HG03520 (cell line): Measurements from ENCODE around the gene CAPN5.
"Not testable (repeated sequence)": the region's sequence is repeated elsewhere in the genome, so short reads cannot be mapped to it uniquely, and the experiment has no call there.

Source experiments
- ATAC-seq: cut with Tn5 transposase; IDR thresholded peaks from one replicate; pipeline ENCODE4 v1.9.1; 2021; ENCODE audit warnings: mild to moderate bottlenecking, moderate library complexity; ENCODE audit not compliant: unreplicated experiment

Gene CAPN5

DNA sequence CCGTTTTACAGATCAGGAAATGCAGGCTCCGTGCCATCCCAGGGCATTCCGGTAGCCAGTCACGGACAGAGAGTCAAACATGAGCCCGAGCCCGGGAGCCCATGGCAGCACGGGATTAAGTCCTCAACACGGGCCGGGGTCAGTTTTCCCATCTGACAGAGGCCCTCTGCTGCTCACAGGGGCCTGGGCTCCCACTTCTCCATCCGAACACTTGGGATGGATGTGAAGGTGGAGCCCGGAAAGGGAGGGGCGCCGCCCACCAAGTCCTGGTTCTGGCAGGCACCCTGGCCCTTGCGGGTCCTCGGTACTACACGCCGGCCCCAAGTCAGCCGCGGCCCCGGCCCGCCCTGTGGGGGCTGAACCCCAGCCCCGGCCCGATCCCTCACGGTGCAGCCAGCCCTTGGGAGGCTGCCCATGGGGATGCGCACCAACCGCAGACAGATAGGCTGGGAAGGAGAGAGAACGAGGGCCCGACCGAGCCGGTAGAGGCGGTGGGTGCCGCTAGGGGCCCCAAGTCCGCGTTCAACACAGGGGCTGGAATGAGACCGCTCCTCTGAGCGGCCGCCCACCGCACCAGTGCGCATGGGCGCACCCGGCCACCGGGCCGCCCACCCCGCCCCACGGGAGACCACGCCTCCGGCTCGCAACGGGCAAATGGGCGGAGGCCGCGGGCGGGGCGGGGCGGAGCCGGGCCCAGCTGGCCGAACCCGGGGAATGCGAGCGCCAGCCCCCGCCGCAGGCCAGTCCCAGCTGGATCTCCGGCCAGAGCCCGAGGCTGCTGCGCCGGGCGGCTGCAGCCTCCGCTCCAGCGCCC, at the start of gene CAPN5:
Gene CAPN5 (plus strand): TSS at position 743 of the 814 bp plus-strand sequence. CDS start 17,916 bp downstream, outside the sequence.
- ATAC-seq: peak; percentile 90

DNA sequence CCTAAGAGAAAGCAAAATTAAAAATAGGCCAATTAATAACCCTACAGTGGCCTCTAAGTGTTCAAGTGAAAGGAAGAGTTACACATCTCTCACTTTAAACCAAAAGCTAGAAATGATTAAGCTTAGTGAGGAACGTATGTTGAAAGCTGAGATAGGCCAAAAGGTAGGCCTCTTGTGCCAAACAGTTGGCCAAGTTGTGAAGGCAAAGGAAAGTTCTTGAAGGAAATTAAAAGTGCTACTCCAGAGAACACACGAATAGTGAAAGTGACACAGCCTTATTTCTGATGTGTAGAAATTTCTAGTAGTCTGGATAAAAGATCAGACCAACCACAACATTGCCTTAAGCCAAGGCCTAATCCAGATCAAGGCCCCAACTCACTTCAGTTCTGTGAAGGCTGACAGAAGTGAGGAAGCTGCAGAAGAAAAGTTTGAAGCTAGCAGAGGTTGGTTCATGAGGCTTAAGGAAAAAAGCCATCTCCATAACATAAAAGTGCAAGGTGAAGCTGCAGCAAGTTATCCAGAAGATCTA, 48.3 kb upstream of the CAPN5 start:
- ATAC-seq: not testable (repeated sequence)

DNA sequence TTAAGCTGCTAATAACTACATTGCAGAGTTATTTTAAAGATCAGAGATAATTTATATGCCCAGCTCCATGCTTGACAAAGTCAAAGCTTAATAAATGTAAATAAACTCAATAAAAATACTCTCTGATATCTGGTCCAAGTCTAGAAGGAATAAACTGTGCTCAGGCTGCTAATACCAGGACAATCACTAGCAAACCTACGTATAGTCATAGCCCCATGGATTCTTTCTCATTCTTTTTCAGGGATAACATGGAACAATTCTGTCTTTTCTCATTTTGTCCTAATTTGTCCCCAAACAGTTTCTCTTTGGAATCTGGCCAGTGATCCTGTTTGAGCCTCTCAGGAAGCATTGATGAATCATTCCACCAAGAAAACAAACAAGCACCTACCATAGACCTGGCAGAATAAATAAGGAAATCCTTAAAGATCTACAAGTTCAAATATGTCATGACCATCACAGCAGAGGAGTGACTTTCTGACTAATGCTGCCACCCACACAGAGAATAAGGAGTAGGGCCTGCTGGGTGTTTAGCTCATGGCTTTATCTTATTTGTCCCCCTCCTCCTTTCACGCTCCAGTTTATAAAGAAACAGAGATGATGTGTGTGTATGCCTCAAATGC, 46.7 kb upstream of the CAPN5 start:
- ATAC-seq: no peak

- no peak for ATAC-seq
These were observed 46.0 kb upstream of the CAPN5 start for GRCh38 chr11:77020734-77021133.

DNA sequence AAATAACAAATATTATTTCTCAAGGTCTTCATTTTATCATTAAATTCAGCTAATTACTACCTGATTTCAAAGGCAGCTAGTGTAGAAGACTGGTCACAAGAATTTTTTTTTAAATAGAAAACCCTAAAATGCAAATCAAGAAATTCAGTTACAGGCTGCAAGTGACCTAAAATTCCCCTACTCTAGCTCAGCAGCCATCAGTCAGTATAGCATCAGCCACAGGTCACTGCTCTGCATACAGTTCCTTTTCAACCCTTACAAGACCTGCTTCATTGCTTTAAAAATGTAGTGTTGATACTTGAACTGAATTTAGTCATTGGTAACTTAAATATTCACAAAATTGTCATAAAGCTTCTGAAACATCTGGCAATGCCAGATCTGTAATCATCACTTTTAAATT, 42.0 kb upstream of the CAPN5 start:
- no peak for ATAC-seq

- ATAC-seq: no peak
These were observed 40.5 kb upstream of the CAPN5 start for GRCh38 chr11:77026221-77026620.

DNA sequence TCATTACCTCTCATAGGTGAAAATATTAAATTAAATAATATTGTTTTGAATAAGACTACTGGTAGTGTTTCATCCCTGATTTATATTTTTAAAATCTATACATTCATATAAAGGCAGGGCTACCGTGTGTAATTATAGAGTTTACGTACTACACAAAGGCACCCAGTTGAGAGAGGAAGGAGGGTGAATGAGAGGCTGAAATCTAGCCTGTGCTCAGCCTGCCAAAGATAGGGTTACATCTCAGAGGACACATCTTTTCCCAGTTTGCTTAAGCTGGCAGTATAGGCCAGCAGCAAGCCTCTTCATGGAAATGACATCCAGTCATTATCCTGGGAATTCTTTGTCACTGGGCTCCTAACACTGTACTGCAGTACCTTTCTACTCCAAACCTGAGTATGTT, 40.0 kb upstream of the CAPN5 start:
- no peak for ATAC-seq

- no peak for ATAC-seq
These were observed 39.5 kb upstream of the CAPN5 start for GRCh38 chr11:77027275-77027674.

- ATAC-seq: no peak
These were observed 36.9 kb upstream of the CAPN5 start for GRCh38 chr11:77029829-77030228.

DNA sequence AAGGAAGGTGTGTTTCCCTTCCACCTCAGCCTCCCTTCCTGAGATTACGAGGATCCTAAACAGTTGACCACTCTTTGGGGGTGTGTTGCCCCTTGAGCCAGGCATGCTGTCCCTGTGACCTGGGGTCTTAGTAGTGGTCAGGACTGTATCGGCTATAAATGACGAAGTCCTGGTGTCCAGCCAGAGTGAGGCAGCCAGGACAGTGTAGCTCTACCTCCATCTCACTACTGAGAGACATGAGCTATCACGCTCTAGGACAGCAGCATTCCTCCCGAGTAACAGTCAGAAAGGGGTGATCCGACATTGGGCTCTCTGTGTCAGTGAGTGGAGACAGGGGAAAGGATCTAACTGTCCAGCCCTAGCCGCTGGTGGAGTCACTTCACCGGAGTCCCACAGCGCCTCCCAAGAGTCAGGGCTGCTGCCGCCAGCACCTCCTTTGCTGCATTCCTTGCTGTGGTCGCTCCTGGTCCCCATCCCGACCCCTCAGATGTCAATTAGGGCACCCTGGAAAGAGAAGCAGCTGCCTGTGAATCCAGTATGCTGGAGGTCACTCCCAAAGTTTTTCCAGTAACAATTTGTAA, 35.8 kb upstream of the CAPN5 start:
- no peak for ATAC-seq

- ATAC-seq: no peak
These were observed 35.2 kb upstream of the CAPN5 start for GRCh38 chr11:77031599-77031998.

GRCh38 chr11:77035039-77035438, 31.7 kb upstream of the CAPN5 start:
- ATAC-seq: no peak

GRCh38 chr11:77035580-77035979, 31.2 kb upstream of the CAPN5 start:
- no peak for ATAC-seq

DNA sequence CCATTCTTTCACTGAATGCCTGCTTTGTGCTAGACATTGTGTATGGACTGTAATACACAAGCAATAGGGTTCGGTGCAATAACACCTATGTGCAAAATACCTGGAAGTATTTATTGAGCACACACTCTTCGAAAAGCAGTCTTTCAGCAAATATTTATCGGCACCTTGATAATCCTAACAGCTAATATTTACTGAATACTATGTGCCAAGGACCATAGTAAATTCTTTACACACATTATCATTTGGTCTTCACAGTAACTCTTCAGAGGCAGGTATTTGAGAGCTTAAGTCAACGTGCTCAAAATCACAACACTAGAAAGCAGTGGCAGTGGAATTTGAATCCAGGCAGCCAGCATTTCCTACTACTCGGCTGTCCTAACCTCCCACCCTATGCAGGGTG, 30.4 kb upstream of the CAPN5 start:
- ATAC-seq: no peak

GRCh38 chr11:77037057-77037456, 29.7 kb upstream of the CAPN5 start:
- no peak for ATAC-seq

- no peak for ATAC-seq
These were observed 28.5 kb upstream of the CAPN5 start for GRCh38 chr11:77038029-77038824.

DNA sequence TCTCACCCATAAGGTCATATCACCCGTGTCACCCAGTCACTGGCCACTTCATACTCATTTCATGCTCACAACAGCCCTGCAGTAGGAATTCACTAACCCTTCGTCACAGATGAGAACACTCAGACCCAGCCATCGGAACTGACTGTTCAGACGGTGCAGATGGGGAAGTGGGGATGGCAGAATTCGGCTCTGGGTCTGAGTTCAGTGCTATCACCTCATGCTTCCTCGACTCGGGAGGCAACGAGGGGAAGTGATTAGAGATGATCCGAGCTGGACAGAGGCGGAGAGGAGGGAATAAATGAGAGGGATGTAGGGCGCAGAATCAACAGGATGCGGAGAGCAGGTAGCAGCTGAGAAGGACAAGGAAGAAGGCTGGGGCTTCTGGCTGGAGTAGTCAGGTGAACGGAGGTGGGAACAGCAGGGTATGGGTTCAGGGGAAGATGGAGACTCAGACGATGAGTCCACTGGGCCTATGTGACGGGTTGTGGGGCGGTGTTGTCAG, 27.9 kb upstream of the CAPN5 start:
- no peak for ATAC-seq

GRCh38 chr11:77039491-77040400, 27.0 kb upstream of the CAPN5 start:
- ATAC-seq: no peak

DNA sequence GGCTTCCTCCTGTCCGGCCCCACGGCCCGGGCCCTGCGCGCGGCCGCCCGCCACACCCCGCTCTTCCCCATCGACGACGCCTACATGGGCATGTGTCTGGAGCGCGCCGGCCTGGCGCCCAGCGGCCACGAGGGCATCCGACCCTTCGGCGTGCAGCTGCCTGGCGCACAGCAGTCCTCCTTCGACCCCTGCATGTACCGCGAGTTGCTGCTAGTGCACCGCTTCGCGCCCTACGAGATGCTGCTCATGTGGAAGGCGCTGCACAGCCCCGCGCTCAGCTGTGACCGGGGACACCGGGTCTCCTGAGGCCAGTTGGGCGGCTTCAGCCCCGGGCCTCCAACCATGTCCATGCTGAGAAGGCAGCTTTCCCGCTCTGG, 26.4 kb upstream of the CAPN5 start:
- ATAC-seq: no peak

- no peak for ATAC-seq
These were observed 25.9 kb upstream of the CAPN5 start for GRCh38 chr11:77040889-77041288.
